Lower leg skin (tissue), 4 donors: ENCODE measurements around the gene COQ9. TPM values are rescaled to one million over a fixed set of nuclear protein-coding genes. Genes with fewer than 3 reads are reported as not detected.
"Not testable (repeated sequence)": the region's sequence is repeated elsewhere in the genome, so short reads cannot be mapped to it uniquely, and the experiment has no call there.

Experiments used
- DNase-seq, 2 donors: peaks; one replicate each; pipeline ENCODE4 v3.0.0-alpha.2; 2019; ENCODE audit warnings: low spot score in 2 of 2
- H3K4me3 ChIP-seq: fragments of 200-600 bp; sonication (generic); 2 replicates; pipeline ENCODE4 v1.5.1; 2017; ENCODE audit warnings: mild to moderate bottlenecking, low read depth; ENCODE audit not compliant: poor library complexity, severe bottlenecking
- CTCF ChIP-seq, 3 donors: fragments of 450-650 bp; IDR thresholded peaks; one replicate each; pipeline ENCODE4 v1.5.1; 2016; ENCODE audit warnings: antibody characterized with exemption in 3 of 3, mild to moderate bottlenecking in 3 of 3, moderate library complexity in 2 of 3
- POLR2A ChIP-seq, 2 donors: fragments of 450-650 bp; IDR thresholded peaks; one replicate each; pipeline ENCODE4 v1.6.1; 2016 to 2017; ENCODE audit warnings: antibody characterized with exemption in 2 of 2, mild to moderate bottlenecking in 1 of 2, moderate library complexity in 1 of 2
- WGBS, 2 donors: methylation state at CpG; one replicate each; pipeline ENCODE4 v1.1.5; 2018; 5-methylcytosine and 5-hydroxymethylcytosine counted together
- intact Hi-C: fragments of 100-400 bp; cut with DNase I; formaldehyde crosslinking; loops from one replicate; pipeline ENCODE4 v1.15.0; 2023; ENCODE audit warnings: low total_unique reads
- total RNA-seq, 4 donors: library from RNA; depleted of rRNA; stranded (reverse); fragments of >200 nt; gene quantifications; one replicate each; pipeline ENCODE4 v1.1.0, GENCODE V29; 2016

The COQ9 gene, protein sequence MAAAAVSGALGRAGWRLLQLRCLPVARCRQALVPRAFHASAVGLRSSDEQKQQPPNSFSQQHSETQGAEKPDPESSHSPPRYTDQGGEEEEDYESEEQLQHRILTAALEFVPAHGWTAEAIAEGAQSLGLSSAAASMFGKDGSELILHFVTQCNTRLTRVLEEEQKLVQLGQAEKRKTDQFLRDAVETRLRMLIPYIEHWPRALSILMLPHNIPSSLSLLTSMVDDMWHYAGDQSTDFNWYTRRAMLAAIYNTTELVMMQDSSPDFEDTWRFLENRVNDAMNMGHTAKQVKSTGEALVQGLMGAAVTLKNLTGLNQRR
- total RNA-seq: 10 to 100 TPM; 38.7 to 55.3 (median 52.2) TPM

DNA sequence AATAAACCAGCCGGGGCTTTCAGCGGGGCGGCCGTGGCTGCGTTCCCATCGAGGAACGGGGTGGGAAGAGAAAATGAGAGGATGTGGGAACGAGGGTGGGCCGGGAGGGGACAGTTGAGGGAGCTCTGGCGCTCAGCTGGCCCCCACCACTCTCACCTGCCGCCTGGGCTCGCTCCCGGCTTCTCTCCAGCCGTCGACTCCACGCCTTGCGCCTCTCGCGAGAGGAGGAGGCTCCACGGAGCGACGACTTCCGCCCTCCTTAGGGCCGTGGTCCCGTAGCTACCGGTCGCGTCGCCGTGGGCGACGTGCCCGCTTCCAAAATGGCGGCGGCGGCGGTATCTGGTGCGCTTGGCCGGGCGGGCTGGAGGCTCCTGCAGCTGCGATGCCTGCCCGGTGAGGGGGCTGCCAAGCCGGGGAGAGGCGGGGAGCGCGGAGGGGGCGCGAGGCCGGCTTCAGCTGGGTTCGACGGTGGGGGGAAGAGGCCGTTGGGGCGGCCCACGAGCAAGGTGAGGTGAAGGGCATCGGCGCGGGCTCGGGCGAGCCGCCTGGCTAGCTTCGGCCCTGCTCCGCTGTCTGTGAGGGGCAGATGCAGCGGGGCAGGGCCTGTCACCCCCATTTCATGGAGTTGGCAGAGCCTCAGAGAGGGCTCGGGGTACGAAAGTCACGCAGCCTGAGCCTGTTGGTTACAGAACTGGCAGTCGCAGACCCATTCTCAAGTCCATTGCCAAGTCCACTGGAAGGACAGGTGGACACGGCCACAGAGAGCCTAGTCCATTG, at the start of gene COQ9, which contains the start of gene CIAPIN1:
TSS of gene COQ9 (plus strand) at position 294 of the 777 bp plus-strand sequence. CDS start at position 321, 27 bp downstream.
TSS of gene CIAPIN1 (minus strand) at position 200 of the 777 bp plus-strand sequence. CDS start 6,457 bp downstream, outside the sequence.
- 0 to 1% methylated on average over 45 to 62 of the region's 68 CpGs for WGBS, 2 donors
- TF ChIP-seq CTCF (IDR thresholded peaks at IDR 0.05) (no peak), POLR2A (IDR thresholded peaks at IDR 0.05) (peak in 1 of 2 donors; percentile 10)
- DNase-seq: peak; percentile 91 to 99
- intact Hi-C loops: no loop called here
- peak within 1 kb of the TSS; percentile 94 for H3K4me3 ChIP-seq

GRCh38 chr16:57397493-57397892, 49.8 kb upstream of the COQ9 start:
- 85 to 86% methylated on average over 4 of the region's 4 CpGs for WGBS, 2 donors
- DNase-seq, H3K4me3 ChIP-seq, intact Hi-C loops: not testable (repeated sequence)

- no peak overlapping the region for H3K4me3 ChIP-seq
- TF ChIP-seq POLR2A (IDR thresholded peaks at IDR 0.05) (no peak), CTCF (IDR thresholded peaks at IDR 0.05) (no peak)
- 56% methylated on average over 5 to 7 of the region's 7 CpGs for WGBS, 2 donors
- no peak for DNase-seq
- intact Hi-C loops: no loop called here
Observed at GRCh38 chr16:57401943-57402640, 45.2 kb upstream of the COQ9 start.

DNA sequence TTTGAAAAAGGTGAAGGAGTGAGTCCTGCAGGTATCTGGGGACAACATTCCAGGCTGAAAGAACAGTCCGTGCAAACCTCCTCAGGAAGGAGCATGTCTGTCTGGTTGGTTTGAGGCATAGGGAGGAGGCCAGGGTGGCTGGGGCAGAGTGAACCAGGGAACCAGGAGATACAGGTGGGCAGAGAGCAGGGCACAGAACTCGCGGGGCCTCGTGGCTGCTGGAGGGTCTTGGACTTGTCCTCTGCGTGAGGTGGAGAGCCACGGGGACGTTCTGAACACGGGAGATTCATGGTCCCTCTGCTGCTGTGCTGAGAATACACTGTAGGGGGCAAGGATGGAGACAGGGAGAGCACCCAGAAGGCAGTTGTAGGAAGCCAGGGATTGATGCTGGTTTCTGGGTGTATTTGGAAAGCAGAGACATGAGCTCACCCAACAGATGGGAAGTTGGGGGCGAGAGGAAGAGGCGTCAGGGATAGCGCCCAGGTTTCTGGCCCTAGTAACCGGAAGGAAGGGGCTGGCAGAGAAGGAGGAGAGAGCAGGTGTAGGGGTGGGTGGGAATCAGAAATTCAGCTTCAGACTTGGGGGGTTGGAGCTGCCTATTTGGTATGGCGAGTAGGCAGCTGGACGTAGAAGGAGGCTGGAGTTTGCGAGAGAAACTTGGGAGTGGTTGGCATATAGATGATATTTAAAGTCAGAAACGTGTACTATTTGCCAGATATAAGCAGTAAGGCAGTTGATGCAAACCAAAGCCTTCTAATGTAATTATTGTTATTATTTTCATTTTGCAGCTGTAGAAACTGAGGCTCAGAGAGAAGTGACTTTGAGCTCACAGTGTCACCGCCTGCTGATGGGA, 43.1 kb upstream of the COQ9 start, which contains the start of gene CCL17:
TSS of gene CCL17 (plus strand) at position 803 of the 853 bp plus-strand sequence. CDS start 9,166 bp downstream, outside the sequence.
- H3K4me3 ChIP-seq: no peak within 1 kb of the TSS
- intact Hi-C loops: no loop called here
- TF ChIP-seq CTCF (IDR thresholded peaks at IDR 0.05) (no peak), POLR2A (IDR thresholded peaks at IDR 0.05) (no peak)
- no peak for DNase-seq
- 70 to 74% methylated on average over 17 of the region's 17 CpGs for WGBS, 2 donors

- intact Hi-C loops: no loop called here
- 73 to 77% methylated on average over 3 of the region's 3 CpGs for WGBS, 2 donors
- no peak for DNase-seq
- no peak overlapping the region for H3K4me3 ChIP-seq
- TF ChIP-seq POLR2A (IDR thresholded peaks at IDR 0.05) (no peak), CTCF (IDR thresholded peaks at IDR 0.05) (no peak)
Observed at GRCh38 chr16:57405097-57405496, 42.2 kb upstream of the COQ9 start.
